PC-9 (cell line): Measurements from ENCODE around the gene DOP1A. TPM values are rescaled to one million over a fixed set of nuclear protein-coding genes. Genes with fewer than 3 reads are reported as not detected.

Source experiments
- BruUV-seq: library from RNA; stranded (reverse); fragments of 400-500 nt; replicated peaks from 2 replicates; lab custom pipeline; 2021; lab: Mats Ljungman, UMichigan
- CTCF ChIA-PET: fragments of 300-600 bp; sonication (Branson Sonifier 250); formaldehyde crosslinking; loops from one replicate; lab custom pipeline; 2022; ENCODE audit warnings: antibody characterized with exemption; lab: Charles Lee
- POLR2A ChIA-PET: fragments of 300-600 bp; sonication (Branson Sonifier 250); formaldehyde crosslinking; loops from one replicate; lab custom pipeline; 2022; ENCODE audit warnings: antibody characterized with exemption; ENCODE audit not compliant: unreplicated experiment; lab: Charles Lee
- DNase-seq, 2 experiments: peaks; one replicate each; pipeline versions ENCODE4 v3.0.0 to v3.0.0-alpha.2; 2015 to 2022; ENCODE audit warnings: mixed read lengths in 1 of 2
- H2AFZ ChIP-seq: fragments of 200-600 bp; sonication (generic); 2 replicates; pipeline ENCODE4 v1.8.1; 2017; ENCODE audit warnings: antibody characterized with exemption
- H3F3A ChIP-seq: fragments of 200-600 bp; sonication (generic); 2 replicates; pipeline ENCODE4 v1.8.1; 2017; ENCODE audit warnings: antibody characterized with exemption, mild to moderate bottlenecking, low read depth; ENCODE audit not compliant: insufficient read depth
- H3K27ac ChIP-seq: fragments of 200-600 bp; sonication (generic); 2 replicates; pipeline ENCODE4 v1.6.1; 2016; ENCODE audit warnings: mixed run types
- H3K27me3 ChIP-seq: fragments of 200-600 bp; sonication (generic); 2 replicates; pipeline ENCODE4 v1.6.1; 2016; ENCODE audit warnings: low read depth, mixed run types; ENCODE audit not compliant: insufficient read depth
- H3K36me3 ChIP-seq: fragments of 200-600 bp; sonication (generic); 2 replicates; pipeline ENCODE4 v1.6.1; 2016; ENCODE audit warnings: low read depth, mixed run types
- H3K4me1 ChIP-seq: fragments of 200-600 bp; sonication (generic); replicated peaks from 2 replicates; pipeline ENCODE4 v1.6.1; 2016; ENCODE audit warnings: mixed run types; ENCODE audit not compliant: insufficient read depth
- H3K4me2 ChIP-seq: fragments of 200-600 bp; sonication (generic); 2 replicates; pipeline ENCODE4 v1.6.1; 2017; ENCODE audit warnings: mixed run types
- H3K4me3 ChIP-seq: fragments of 200-600 bp; sonication (generic); 2 replicates; pipeline ENCODE4 v1.6.1; 2016; ENCODE audit warnings: mixed run types
- H3K79me2 ChIP-seq: fragments of 200-600 bp; sonication (generic); 2 replicates; pipeline ENCODE4 v1.6.1; 2017; ENCODE audit warnings: low read depth, mixed run types
- H3K9me2 ChIP-seq: fragments of 200-600 bp; sonication (generic); 2 replicates; pipeline ENCODE4 v1.8.1; 2017; ENCODE audit warnings: mild to moderate bottlenecking; ENCODE audit not compliant: insufficient read depth
- H3K9me3 ChIP-seq: fragments of 200-600 bp; sonication (generic); 2 replicates; pipeline ENCODE4 v1.8.1; 2016; ENCODE audit warnings: low read depth; ENCODE audit not compliant: insufficient read depth
- H4K20me1 ChIP-seq: fragments of 200-600 bp; sonication (generic); 2 replicates; pipeline ENCODE4 v1.8.1; 2017; ENCODE audit not compliant: insufficient read depth
- EZH2 ChIP-seq: fragments of 200-600 bp; sonication (generic); IDR thresholded peaks from 2 replicates; pipeline ENCODE4 v1.8.0; 2017; ENCODE audit warnings: antibody characterized with exemption, low read depth
- intact Hi-C: fragments of 100-400 bp; cut with micrococcal nuclease; formaldehyde crosslinking; loops from one replicate; pipeline ENCODE4 v1.10.0; 2022; ENCODE audit not compliant: unreplicated experiment
- total RNA-seq: library from RNA; stranded (reverse); gene quantifications from 2 replicates; pipeline ENCODE4 v1.2.3, GENCODE V29; 2021
- TF ChIP-seq, protein P1 (sequence below): fragments of 200-600 bp; sonication (generic); conservative IDR thresholded peaks from 2 replicates; pipeline ENCODE4 v1.6.1; 2017; ENCODE audit warnings: mixed run types, antibody characterized with exemption, mild to moderate bottlenecking, moderate library complexity

The DOP1A gene
- total RNA-seq, 1 experiment from 2014 or later, result 3.9 TPM

DNA sequence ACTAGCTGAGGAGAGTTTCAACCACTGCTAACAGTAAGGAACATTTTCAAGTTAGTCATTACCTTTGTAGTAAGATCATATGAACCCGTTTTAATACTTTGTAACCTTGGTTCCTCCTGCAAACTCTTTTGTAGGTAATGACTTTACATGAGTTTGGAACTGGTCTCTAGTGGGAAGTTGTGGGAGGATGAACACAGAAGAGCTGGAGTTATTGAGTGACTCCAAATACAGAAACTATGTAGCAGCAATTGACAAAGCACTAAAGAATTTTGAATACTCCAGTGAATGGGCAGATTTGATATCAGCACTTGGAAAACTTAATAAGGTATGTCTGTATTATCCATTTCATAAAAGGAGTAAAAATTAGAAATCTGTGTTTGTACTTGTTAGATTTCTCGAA is 29.3 kb downstream of the DOP1A start:
- no peaks in the 10 kb centered on the region for H3F3A ChIP-seq
- ChIA-PET CTCF (no interaction called here), POLR2A (no interaction called here)
- BruUV-seq, result no TSS peak
- no peaks in the 10 kb centered on the region for H4K20me1 ChIP-seq
- no peak overlapping the region for H3K27ac ChIP-seq
- no peaks in the 10 kb centered on the region for H3K9me3 ChIP-seq
- H3K4me1 ChIP-seq, result no peaks in the 10 kb centered on the region
- no peak overlapping the region for H3K4me2 ChIP-seq
- H3K4me3 ChIP-seq, result no peak overlapping the region
- H3K79me2 ChIP-seq, result no peaks in the 10 kb centered on the region
- no peaks in the 10 kb centered on the region for H3K36me3 ChIP-seq
- intact Hi-C loops, result no loop called here
- DNase-seq, result no peak
- no peaks in the 10 kb centered on the region for H3K9me2 ChIP-seq
- no peaks in the 10 kb centered on the region for H3K27me3 ChIP-seq
- H2AFZ ChIP-seq, result no peak overlapping the region
- no peak for TF ChIP-seq EZH2
- TF ChIP-seq, protein P1, sequence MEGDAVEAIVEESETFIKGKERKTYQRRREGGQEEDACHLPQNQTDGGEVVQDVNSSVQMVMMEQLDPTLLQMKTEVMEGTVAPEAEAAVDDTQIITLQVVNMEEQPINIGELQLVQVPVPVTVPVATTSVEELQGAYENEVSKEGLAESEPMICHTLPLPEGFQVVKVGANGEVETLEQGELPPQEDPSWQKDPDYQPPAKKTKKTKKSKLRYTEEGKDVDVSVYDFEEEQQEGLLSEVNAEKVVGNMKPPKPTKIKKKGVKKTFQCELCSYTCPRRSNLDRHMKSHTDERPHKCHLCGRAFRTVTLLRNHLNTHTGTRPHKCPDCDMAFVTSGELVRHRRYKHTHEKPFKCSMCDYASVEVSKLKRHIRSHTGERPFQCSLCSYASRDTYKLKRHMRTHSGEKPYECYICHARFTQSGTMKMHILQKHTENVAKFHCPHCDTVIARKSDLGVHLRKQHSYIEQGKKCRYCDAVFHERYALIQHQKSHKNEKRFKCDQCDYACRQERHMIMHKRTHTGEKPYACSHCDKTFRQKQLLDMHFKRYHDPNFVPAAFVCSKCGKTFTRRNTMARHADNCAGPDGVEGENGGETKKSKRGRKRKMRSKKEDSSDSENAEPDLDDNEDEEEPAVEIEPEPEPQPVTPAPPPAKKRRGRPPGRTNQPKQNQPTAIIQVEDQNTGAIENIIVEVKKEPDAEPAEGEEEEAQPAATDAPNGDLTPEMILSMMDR, result no peak

DNA sequence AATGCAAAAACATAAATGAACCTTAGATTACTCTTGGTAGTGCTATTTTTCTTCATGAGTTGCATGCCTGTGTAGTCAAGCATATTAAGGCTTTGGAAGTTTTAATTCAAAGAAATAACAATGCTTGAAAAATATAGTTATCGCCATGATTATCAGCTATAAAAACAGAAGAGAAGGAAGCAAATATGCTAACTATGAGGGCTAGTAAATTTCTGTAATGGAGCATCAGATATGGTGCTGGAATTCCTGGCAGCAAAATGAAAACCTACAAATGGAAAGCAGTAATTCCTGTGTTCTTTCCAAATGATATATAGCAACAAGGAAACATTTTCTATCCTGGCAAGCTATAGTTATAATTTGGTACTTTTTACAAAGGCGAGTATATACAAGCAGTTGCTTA is 29.7 kb downstream of the DOP1A start:
- H4K20me1 ChIP-seq, result no peaks in the 10 kb centered on the region
- no peaks in the 10 kb centered on the region for H3K9me3 ChIP-seq
- H3K79me2 ChIP-seq, result no peaks in the 10 kb centered on the region
- H3K9me2 ChIP-seq, result no peaks in the 10 kb centered on the region
- intact Hi-C loops, result no loop called here
- no peaks in the 10 kb centered on the region for H3F3A ChIP-seq
- ChIA-PET POLR2A (no interaction called here), CTCF (no interaction called here)
- H2AFZ ChIP-seq, result no peak overlapping the region
- TF ChIP-seq, protein P1, result no peak
- TF ChIP-seq EZH2, result no peak
- no peaks in the 10 kb centered on the region for H3K27me3 ChIP-seq
- H3K4me3 ChIP-seq, result no peak overlapping the region
- no TSS peak for BruUV-seq
- H3K4me2 ChIP-seq, result no peak overlapping the region
- H3K36me3 ChIP-seq, result no peaks in the 10 kb centered on the region
- no peak for DNase-seq
- H3K27ac ChIP-seq, result no peak overlapping the region
- no peaks in the 10 kb centered on the region for H3K4me1 ChIP-seq

DNA sequence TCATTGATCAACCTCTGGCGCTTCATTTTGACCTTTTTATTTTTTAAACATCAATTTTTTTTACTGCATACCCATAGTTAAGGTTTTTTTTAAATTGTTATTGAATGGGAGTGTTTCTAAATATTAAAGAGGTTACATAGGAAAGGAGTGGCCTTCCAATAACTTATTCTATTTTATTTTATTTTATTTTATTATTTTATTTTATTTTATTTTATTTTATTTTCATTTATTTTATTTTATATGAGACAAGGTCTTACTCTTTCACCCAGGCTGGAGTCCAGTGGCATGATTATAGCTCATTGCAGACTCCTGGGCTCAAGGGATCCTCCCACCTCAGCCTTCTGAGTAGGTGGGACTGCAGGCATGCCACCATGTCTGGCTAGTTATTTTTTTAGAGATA is 30.2 kb downstream of the DOP1A start:
- no peaks in the 10 kb centered on the region for H3K4me1 ChIP-seq
- H3F3A ChIP-seq, result no peaks in the 10 kb centered on the region
- no peak overlapping the region for H2AFZ ChIP-seq
- no peak for TF ChIP-seq EZH2
- TF ChIP-seq, protein P1, result no peak
- no TSS peak for BruUV-seq
- no peaks in the 10 kb centered on the region for H3K9me3 ChIP-seq
- CTCF ChIA-PET, result no interaction called here
- no peak overlapping the region for H3K4me3 ChIP-seq
- H4K20me1 ChIP-seq, result no peaks in the 10 kb centered on the region
- no peaks in the 10 kb centered on the region for H3K27me3 ChIP-seq
- H3K9me2 ChIP-seq, result no peaks in the 10 kb centered on the region
- no peak overlapping the region for H3K27ac ChIP-seq
- H3K36me3 ChIP-seq, result no peaks in the 10 kb centered on the region
- POLR2A ChIA-PET, result no interaction called here
- H3K79me2 ChIP-seq, result no peaks in the 10 kb centered on the region
- no peak overlapping the region for H3K4me2 ChIP-seq
- DNase-seq, result no peak
- intact Hi-C loops, result no loop called here
